HepG2 (cell line): ENCODE data around the gene UQCRC1. TPM values are rescaled to one million over a fixed set of nuclear protein-coding genes. Genes with fewer than 3 reads are reported as not detected.

Experiments
- ATAC-seq: fragments of 200-7000 bp; cut with Tn5 transposase; 3 replicates; pipeline ENCODE4 v1.9.1; 2020; ENCODE audit warnings: mild to moderate bottlenecking, moderate library complexity
- BruUV-seq: library from RNA; stranded (reverse); fragments of 400-500 nt; replicated peaks from 2 replicates; lab custom pipeline; 2021; lab: Mats Ljungman, UMichigan
- CTCF ChIA-PET: fragments of 300-600 bp; formaldehyde crosslinking; extraction: SDS; loops from one replicate; lab custom pipeline; 2021; ENCODE audit warnings: low total read pairs, inconsistent platforms, low intra/inter-chr PET ratio; lab: Yijun Ruan, JAX
- POLR2A ChIA-PET: fragments of 350-600 bp; sonication (Branson Sonifier 250); formaldehyde crosslinking; loops from one replicate; lab custom pipeline; 2020; ENCODE audit warnings: antibody characterized with exemption, inconsistent platforms; lab: Yijun Ruan, JAX
- DNase-seq: peaks from one replicate; pipeline ENCODE4 v3.0.0-alpha.2; 2015; ENCODE audit warnings: low spot score
- FAIRE-seq: peaks from 3 replicates; lab custom pipeline; 2011; peaks lifted over from hg19 to GRCh38; lab: Jason Lieb, UNC
- H2AFZ ChIP-seq: one replicate; pipeline ENCODE4 v1.6.1; 2011; ENCODE audit warnings: low read length, inconsistent platforms
- H3K27ac ChIP-seq: fragments of 300-600 bp; 3 replicates; pipeline ENCODE4 v1.8.0; 2011; ENCODE audit warnings: mixed run types, mild to moderate bottlenecking, mixed read lengths, low read length, inconsistent platforms; ENCODE audit not compliant: insufficient read depth; ENCODE audit errors: extremely low read length
- H3K27me3 ChIP-seq, 2 experiments: fragments of 200-600 bp in 1 of 2; 2 replicates in 1 of 2; 3 replicates in 1 of 2; pipeline versions ENCODE4 v1.6.0 to v1.8.0; 2011; ENCODE audit warnings: low read length in 2 of 2, mild to moderate bottlenecking in 2 of 2, moderate library complexity in 2 of 2, inconsistent platforms in 1 of 2; ENCODE audit not compliant: insufficient read depth in 2 of 2, control insufficient read depth in 1 of 2
- H3K36me3 ChIP-seq, 2 experiments: fragments of 200-600 bp in 1 of 2; replicated peaks in 1 of 2; 2 replicates in 1 of 2; 3 replicates in 1 of 2; pipeline versions ENCODE4 v1.5.1 to v1.8.0; 2011; ENCODE audit warnings: low read length in 2 of 2, inconsistent platforms in 1 of 2; ENCODE audit not compliant: insufficient read depth in 2 of 2, control insufficient read depth in 1 of 2
- H3K4me1 ChIP-seq: 2 replicates; pipeline ENCODE4 v1.5.1; 2012; ENCODE audit warnings: low read length, inconsistent platforms; ENCODE audit not compliant: insufficient read depth
- H3K4me2 ChIP-seq: 2 replicates; pipeline ENCODE4 v1.6.0; 2011; ENCODE audit warnings: low read depth, low read length, inconsistent platforms
- H3K4me3 ChIP-seq, 3 experiments: fragments of 200-600 bp in 1 of 3; sonication (generic), shearing (Covaris generic) in 1 of 3; replicated peaks in 1 of 3; 2 replicates each; pipeline ENCODE4 v1.5.1; 2011 to 2016; ENCODE audit warnings: low read length in 3 of 3, inconsistent platforms in 2 of 3, low read depth in 2 of 3, mild to moderate bottlenecking in 2 of 3, control low read depth in 1 of 3, mixed read lengths in 1 of 3; ENCODE audit not compliant: insufficient read depth in 1 of 3
- H3K79me2 ChIP-seq: one replicate; pipeline ENCODE4 v1.6.1; 2011; ENCODE audit warnings: low read length, inconsistent platforms; ENCODE audit not compliant: insufficient read depth
- H3K9ac ChIP-seq: 2 replicates; pipeline ENCODE4 v1.6.0; 2011; ENCODE audit warnings: mild to moderate bottlenecking, low read depth, low read length, inconsistent platforms; ENCODE audit not compliant: insufficient read depth
- H3K9me3 ChIP-seq: 2 replicates; pipeline ENCODE4 v1.5.1; 2012; ENCODE audit warnings: mild to moderate bottlenecking, low read length
- H4K20me1 ChIP-seq: 2 replicates; pipeline ENCODE4 v1.6.0; 2011; ENCODE audit warnings: inconsistent platforms, mild to moderate bottlenecking, low read length, moderate library complexity; ENCODE audit not compliant: insufficient read depth
- ARNT2 ChIP-seq: sonication (generic); formaldehyde crosslinking; IDR thresholded peaks from 2 replicates; pipeline ENCODE4 v1.8.0; 2022; ENCODE audit warnings: mild to moderate bottlenecking, low read depth, missing genetic modification reagents, moderate library complexity
- FOXO4 ChIP-seq: sonication (generic); formaldehyde crosslinking; conservative IDR thresholded peaks from 2 replicates; pipeline ENCODE4 v1.8.1; 2023; ENCODE audit warnings: missing genetic modification reagents
- PHF8 ChIP-seq: sonication (generic); formaldehyde crosslinking; IDR thresholded peaks from 2 replicates; pipeline ENCODE4 v1.5.0; 2020; ENCODE audit warnings: missing genetic modification reagents
- ZBTB44 ChIP-seq: sonication (generic); formaldehyde crosslinking; IDR thresholded peaks from 2 replicates; pipeline ENCODE4 v1.4.0; 2020; ENCODE audit warnings: missing genetic modification reagents
- ZMAT5 ChIP-seq: sonication (generic); formaldehyde crosslinking; IDR thresholded peaks from 2 replicates; pipeline ENCODE4 v1.5.0; 2020; ENCODE audit warnings: mild to moderate bottlenecking, low read depth, missing genetic modification reagents, borderline replicate concordance
- ZNF280B ChIP-seq: sonication (generic); formaldehyde crosslinking; IDR thresholded peaks from 2 replicates; pipeline ENCODE4 v1.5.0; 2020; ENCODE audit warnings: missing genetic modification reagents, mild to moderate bottlenecking, borderline replicate concordance
- ZNF562 ChIP-seq: sonication (generic); formaldehyde crosslinking; IDR thresholded peaks from 2 replicates; pipeline ENCODE4 v1.8.0; 2022; ENCODE audit warnings: missing genetic modification reagents, borderline replicate concordance
- ZNF614 ChIP-seq: IDR thresholded peaks from 2 replicates; pipeline ENCODE4 v1.6.1; 2018; ENCODE audit warnings: missing biosample characterization, missing genetic modification reagents, inconsistent platforms, borderline replicate concordance
- ZNF670 ChIP-seq: sonication (generic); formaldehyde crosslinking; IDR thresholded peaks from 2 replicates; pipeline ENCODE4 v1.8.0; 2022; ENCODE audit warnings: mild to moderate bottlenecking, missing genetic modification reagents, borderline replicate concordance
- ZNF761 ChIP-seq: sonication (generic); formaldehyde crosslinking; conservative IDR thresholded peaks from 2 replicates; pipeline ENCODE4 v1.4.0; 2020; ENCODE audit warnings: mild to moderate bottlenecking, missing genetic modification reagents
- WGBS: methylation state at CpG from one replicate; pipeline ENCODE4 v1.1.6; 2017; ENCODE audit warnings: low lambda C conversion rate; 5-methylcytosine and 5-hydroxymethylcytosine counted together
- in situ Hi-C: cut with HindIII; loops from 2 replicates; pipeline ENCODE4 v1.10.0; 2017; ENCODE audit warnings: low pct_unique_long_range_greater_than_20kb; ENCODE audit not compliant: extremely low pct_ligation_motif_present
- intact Hi-C: fragments of 100-400 bp; cut with micrococcal nuclease; formaldehyde crosslinking; loops from one replicate; pipeline ENCODE4 v1.10.0; 2022; ENCODE audit not compliant: unreplicated experiment
- polyA plus RNA-seq, 8 experiments: library from polyadenylated mRNA; depleted of rRNA in 3 of 8; stranded (reverse) in 7 of 8; unstranded in 1 of 8; fragments of >200 nt; fragmentation: Illumina TruSeq in 4 of 8; extraction: Trizol in 4 of 8; gene quantifications; 2 replicates each; pipeline versions ENCODE4 v1.2.1 to v1.2.3, GENCODE V29; 2011 to 2016; ENCODE audit warnings: low read depth in 4 of 8, missing spikeins in 1 of 8, mixed read lengths in 1 of 8; ENCODE audit not compliant: insufficient read depth in 1 of 8
- total RNA-seq, 5 experiments: library from RNA; depleted of rRNA; stranded (reverse); fragments of >200 nt; fragmentation: Illumina TruSeq; extraction: Trizol; gene quantifications; 2 replicates each; pipeline ENCODE4 v1.2.3, GENCODE V29; 2016; ENCODE audit warnings: low read depth in 1 of 5

Gene UQCRC1
- total and polyA plus RNA-seq, 2 of the 13 experiments (the other 11 are each of a cell fraction or from before 2014, with no cell fraction given) = 316 to 680 TPM

GRCh38 chr3:48619541-48620524 lies 10.4 kb upstream of the UQCRC1 start (continued):
- TF ChIP-seq FOXO4 (CRISPR knock-in tag) = 0 out of 2 replicates have a peak, but pooled peaks have one; percentile 62
- no peak for TF ChIP-seq ZBTB44 (CRISPR knock-in tag)
- TF ChIP-seq ZMAT5 (CRISPR knock-in tag) = no peak
- TF ChIP-seq, all 625 proteins: peak for 11

GRCh38 chr3:48617559-48617958 lies 8.1 kb upstream of the UQCRC1 start:
- POLR2A ChIA-PET = interaction anchor here (1.0 to 1.5 kb wide), 3 partner anchors 8 to 59 kb away, joined by 3 to 27 read pairs (median 4); partner anchors contain the start of genes SLC26A6 and UQCRC1
- FAIRE-seq = no peak
- TF ChIP-seq ZNF562 (peak; percentile 99), ZNF761 (CRISPR knock-in tag) (no peak), ARNT2 (CRISPR knock-in tag) (peak; percentile 7; the same call in 1 of the 2 replicates), ZNF670 (CRISPR knock-in tag) (peak; percentile 70; the same call in 1 of the 2 replicates), ZNF280B (CRISPR knock-in tag) (0 out of 2 replicates have a peak, but pooled peaks have one; percentile 44), PHF8 (CRISPR knock-in tag) (0 out of 2 replicates have a peak, but pooled peaks have one; percentile 2), ZNF614 (CRISPR knock-in tag) (no peak)

More at GRCh38 chr3:48617559-48617958, 8.1 kb upstream of the UQCRC1 start:
- H2AFZ ChIP-seq = no peak overlapping the region
- no peak for DNase-seq
- no peak overlapping the region for H3K9ac ChIP-seq
- CTCF ChIA-PET = no interaction called here
- no peaks in the 10 kb centered on the region for H3K27me3 ChIP-seq
- WGBS = 97% methylated on average over 4 of the region's 4 CpGs
- peaks cover 85% of the 10 kb centered on the region for H3K4me1 ChIP-seq
- H3K36me3 ChIP-seq = no peaks in the 10 kb centered on the region
- in situ Hi-C loops (no loop called here), intact Hi-C loops (no loop called here)
- no peak overlapping the region for H3K4me3 ChIP-seq
- H4K20me1 ChIP-seq = no peaks in the 10 kb centered on the region
- no peaks in the 10 kb centered on the region for H3K79me2 ChIP-seq
- ATAC-seq = no peak
- BruUV-seq = no TSS peak
- H3K27ac ChIP-seq = peak overlapping the region; percentile 97
- H3K9me3 ChIP-seq = peaks cover 11% of the 10 kb centered on the region
- no peak overlapping the region; the same call in 1 of the 2 replicates for H3K4me2 ChIP-seq
